Glutamatergic neuron (in vitro differentiated cells): ENCODE data around the gene FOXL2NB. TPM values are rescaled to one million over a fixed set of nuclear protein-coding genes. Genes with fewer than 3 reads are reported as not detected.

Source experiments
- DNase-seq: peaks from one replicate; pipeline ENCODE4 v3.0.0; 2022
- H3K27ac Mint-ChIP-seq: one replicate; pipeline ENCODE4 v1.8.0; 2020; ENCODE audit warnings: mild to moderate bottlenecking, mixed read lengths, inconsistent platforms; ENCODE audit not compliant: unreplicated experiment
- H3K27me3 Mint-ChIP-seq: one replicate; pipeline ENCODE4 v1.8.0; 2020; ENCODE audit warnings: mild to moderate bottlenecking, moderate library complexity, mixed read lengths, inconsistent platforms; ENCODE audit not compliant: unreplicated experiment
- H3K36me3 Mint-ChIP-seq: one replicate; pipeline ENCODE4 v1.8.0; 2020; ENCODE audit warnings: mild to moderate bottlenecking, mixed read lengths, inconsistent platforms; ENCODE audit not compliant: unreplicated experiment
- H3K4me1 Mint-ChIP-seq: one replicate; pipeline ENCODE4 v1.8.0; 2020; ENCODE audit warnings: mild to moderate bottlenecking, low read depth, mixed read lengths, inconsistent platforms; ENCODE audit not compliant: unreplicated experiment
- H3K4me3 Mint-ChIP-seq: one replicate; pipeline ENCODE4 v1.8.0; 2020; ENCODE audit warnings: mild to moderate bottlenecking, mixed read lengths, inconsistent platforms; ENCODE audit not compliant: unreplicated experiment
- H3K9me3 Mint-ChIP-seq: one replicate; pipeline ENCODE4 v1.8.0; 2020; ENCODE audit warnings: mild to moderate bottlenecking, moderate library complexity, mixed read lengths, inconsistent platforms; ENCODE audit not compliant: unreplicated experiment
- CTCF ChIP-seq: fragments of 200-600 bp; sonication (generic); IDR thresholded peaks from one replicate; pipeline ENCODE4 v1.5.0; 2021; ENCODE audit not compliant: partially characterized antibody, unreplicated experiment
- total RNA-seq: library from RNA; stranded (reverse); fragmentation: NEBNext Ultra II Directional; extraction: Animal tissue kit (Norgen Biotek cat#: 25700); gene quantifications from one replicate; pipeline ENCODE4 v1.2.1, GENCODE V29; 2021; ENCODE audit not compliant: unreplicated experiment

The FOXL2NB gene
- total RNA-seq, 1 donor from 2014 or later, result 0.15 TPM

GRCh38 chr3:138995706-138996105 is 48.7 kb downstream of the FOXL2NB start:
- no peak overlapping the region for H3K4me3 Mint-ChIP-seq
- H3K27ac Mint-ChIP-seq, result no peak overlapping the region
- H3K9me3 Mint-ChIP-seq, result peaks cover 1% of the 10 kb centered on the region
- TF ChIP-seq CTCF, result no peak
- no peak for DNase-seq
- H3K27me3 Mint-ChIP-seq, result peaks cover 2% of the 10 kb centered on the region
- H3K4me1 Mint-ChIP-seq, result no peaks in the 10 kb centered on the region
- no peaks in the 10 kb centered on the region for H3K36me3 Mint-ChIP-seq

Other genes starting within 250 kb of the FOXL2NB start
- 14.2 TPM for gene PIK3CB, start 112.3 kb upstream of the FOXL2NB start, total RNA-seq
- gene FOXL2, start 80 bp upstream of the FOXL2NB start, total RNA-seq, result not detected
- not detected for gene PRR23A, start 59.1 kb downstream of the FOXL2NB start, total RNA-seq
- gene PRR23B, start 73.7 kb downstream of the FOXL2NB start, total RNA-seq, result not detected
- gene PRR23C, start 97.7 kb downstream of the FOXL2NB start, total RNA-seq, result not detected